ENCODE results near the gene PPP1R3D. TPM values are rescaled to one million over a fixed set of nuclear protein-coding genes. Genes with fewer than 3 reads are reported as not detected.

The PPP1R3D gene
- total and polyA plus RNA-seq, 9 of the 15 experiments (the other 6 are each of a cell fraction or from before 2014, with no cell fraction given): 0.35 to 3.3 (median 1.8) TPM

DNA sequence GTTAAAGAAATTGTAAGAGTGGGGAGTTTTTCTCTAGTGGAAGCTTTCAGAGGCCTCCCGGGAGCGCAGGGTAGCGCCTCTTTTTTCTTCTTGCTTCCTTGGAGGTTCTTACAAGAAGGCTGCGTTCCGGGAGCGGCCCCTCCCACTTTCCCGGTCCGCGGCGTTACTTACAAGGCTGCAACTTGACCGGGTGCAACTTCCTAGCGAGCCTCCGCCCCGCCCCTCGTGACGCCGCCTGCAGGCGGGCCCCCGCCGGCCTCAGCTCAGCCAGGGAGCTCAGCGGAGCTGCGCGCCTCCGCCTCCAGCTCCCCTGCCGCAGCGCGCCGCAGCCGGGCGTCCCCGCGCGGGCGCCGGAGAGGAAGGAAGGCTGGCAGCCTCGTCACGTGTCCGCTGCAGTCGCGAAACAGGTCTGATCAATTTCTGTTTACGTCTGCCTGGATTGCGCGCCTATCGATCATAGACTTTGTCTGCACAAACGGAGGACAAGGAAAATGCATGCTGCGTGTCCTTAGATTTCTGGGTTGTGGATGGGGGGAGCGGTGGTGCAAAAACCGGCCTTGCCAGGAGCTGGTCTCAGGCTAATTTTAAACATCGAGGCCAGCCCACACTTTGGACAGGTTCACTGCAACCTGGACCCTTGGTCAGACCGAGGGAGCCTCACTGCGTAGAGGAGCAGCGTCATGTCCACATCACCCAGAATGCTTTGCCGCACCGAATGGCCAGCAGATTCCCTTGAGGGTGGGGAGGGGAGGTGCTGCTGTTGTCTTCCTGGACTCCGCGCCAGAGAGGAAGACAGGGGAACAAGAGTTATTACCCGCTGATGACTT is at the start of gene PPP1R3D, which contains the start of gene FAM217B (continued):
- TF ChIP-seq GTF2B (IDR thresholded peaks at IDR 0.05; ENCODE audit: extremely low read depth, insufficient read length) (no peak), MEF2A (IDR thresholded peaks at IDR 0.05; ENCODE audit: control insufficient read depth, low read depth, low read length) (no peak), ZNF165 (CRISPR knock-in tag; IDR thresholded peaks at IDR 0.05; ENCODE audit: borderline replicate concordance) (no peak), ZNF717 (CRISPR knock-in tag; IDR thresholded peaks at IDR 0.05) (no peak), BDP1 (IDR thresholded peaks at IDR 0.05; ENCODE audit: insufficient read depth, insufficient read length) (no peak), RAD21 (CRISPR knock-in tag; conservative IDR thresholded peaks at IDR 0.05 in 1 of 2, IDR thresholded peaks at IDR 0.05 in 1 of 2) (no peak), ARNT (IDR thresholded peaks at IDR 0.05) (no peak), PCBP2 (IDR thresholded peaks at IDR 0.05; ENCODE audit: low read depth, low read length, poor library complexity, severe bottlenecking) (no peak), NBN (IDR thresholded peaks at IDR 0.05; ENCODE audit: low read depth) (peak; percentile 63; the same call in 1 of the 2 replicates), TAF7 (tag; IDR thresholded peaks at IDR 0.05) (peak; percentile 34; the same call in 1 of the 2 replicates), ARHGAP35 (IDR thresholded peaks at IDR 0.05; ENCODE audit: partially characterized antibody) (no peak), CAMTA2 (CRISPR knock-in tag; conservative IDR thresholded peaks at IDR 0.05) (no peak), KLF13 (tag; IDR thresholded peaks at IDR 0.05; ENCODE audit: borderline replicate concordance, low read depth) (peak; percentile 69; the same call in 1 of the 2 replicates), RUNX1 (IDR thresholded peaks at IDR 0.05; ENCODE audit: low read depth) (no peak), IRF2 (CRISPR knock-in tag; IDR thresholded peaks at IDR 0.05) (no peak)
- TF ChIP-seq, protein P1, sequence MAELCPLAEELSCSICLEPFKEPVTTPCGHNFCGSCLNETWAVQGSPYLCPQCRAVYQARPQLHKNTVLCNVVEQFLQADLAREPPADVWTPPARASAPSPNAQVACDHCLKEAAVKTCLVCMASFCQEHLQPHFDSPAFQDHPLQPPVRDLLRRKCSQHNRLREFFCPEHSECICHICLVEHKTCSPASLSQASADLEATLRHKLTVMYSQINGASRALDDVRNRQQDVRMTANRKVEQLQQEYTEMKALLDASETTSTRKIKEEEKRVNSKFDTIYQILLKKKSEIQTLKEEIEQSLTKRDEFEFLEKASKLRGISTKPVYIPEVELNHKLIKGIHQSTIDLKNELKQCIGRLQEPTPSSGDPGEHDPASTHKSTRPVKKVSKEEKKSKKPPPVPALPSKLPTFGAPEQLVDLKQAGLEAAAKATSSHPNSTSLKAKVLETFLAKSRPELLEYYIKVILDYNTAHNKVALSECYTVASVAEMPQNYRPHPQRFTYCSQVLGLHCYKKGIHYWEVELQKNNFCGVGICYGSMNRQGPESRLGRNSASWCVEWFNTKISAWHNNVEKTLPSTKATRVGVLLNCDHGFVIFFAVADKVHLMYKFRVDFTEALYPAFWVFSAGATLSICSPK (IDR thresholded peaks at IDR 0.05; ENCODE audit: borderline replicate concordance): no peak
- TF ChIP-seq, protein P2, sequence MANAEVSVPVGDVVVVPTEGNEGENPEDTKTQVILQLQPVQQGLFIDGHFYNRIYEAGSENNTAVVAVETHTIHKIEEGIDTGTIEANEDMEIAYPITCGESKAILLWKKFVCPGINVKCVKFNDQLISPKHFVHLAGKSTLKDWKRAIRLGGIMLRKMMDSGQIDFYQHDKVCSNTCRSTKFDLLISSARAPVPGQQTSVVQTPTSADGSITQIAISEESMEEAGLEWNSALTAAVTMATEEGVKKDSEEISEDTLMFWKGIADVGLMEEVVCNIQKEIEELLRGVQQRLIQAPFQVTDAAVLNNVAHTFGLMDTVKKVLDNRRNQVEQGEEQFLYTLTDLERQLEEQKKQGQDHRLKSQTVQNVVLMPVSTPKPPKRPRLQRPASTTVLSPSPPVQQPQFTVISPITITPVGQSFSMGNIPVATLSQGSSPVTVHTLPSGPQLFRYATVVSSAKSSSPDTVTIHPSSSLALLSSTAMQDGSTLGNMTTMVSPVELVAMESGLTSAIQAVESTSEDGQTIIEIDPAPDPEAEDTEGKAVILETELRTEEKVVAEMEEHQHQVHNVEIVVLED (CRISPR knock-in tag; IDR thresholded peaks at IDR 0.05): peak; percentile 52; the same call in 1 of the 2 replicates
- TF ChIP-seq, protein P3, sequence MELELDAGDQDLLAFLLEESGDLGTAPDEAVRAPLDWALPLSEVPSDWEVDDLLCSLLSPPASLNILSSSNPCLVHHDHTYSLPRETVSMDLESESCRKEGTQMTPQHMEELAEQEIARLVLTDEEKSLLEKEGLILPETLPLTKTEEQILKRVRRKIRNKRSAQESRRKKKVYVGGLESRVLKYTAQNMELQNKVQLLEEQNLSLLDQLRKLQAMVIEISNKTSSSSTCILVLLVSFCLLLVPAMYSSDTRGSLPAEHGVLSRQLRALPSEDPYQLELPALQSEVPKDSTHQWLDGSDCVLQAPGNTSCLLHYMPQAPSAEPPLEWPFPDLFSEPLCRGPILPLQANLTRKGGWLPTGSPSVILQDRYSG (tag; conservative IDR thresholded peaks at IDR 0.05; ENCODE audit: low read depth): peak; percentile 77
- TF ChIP-seq, protein P4, sequence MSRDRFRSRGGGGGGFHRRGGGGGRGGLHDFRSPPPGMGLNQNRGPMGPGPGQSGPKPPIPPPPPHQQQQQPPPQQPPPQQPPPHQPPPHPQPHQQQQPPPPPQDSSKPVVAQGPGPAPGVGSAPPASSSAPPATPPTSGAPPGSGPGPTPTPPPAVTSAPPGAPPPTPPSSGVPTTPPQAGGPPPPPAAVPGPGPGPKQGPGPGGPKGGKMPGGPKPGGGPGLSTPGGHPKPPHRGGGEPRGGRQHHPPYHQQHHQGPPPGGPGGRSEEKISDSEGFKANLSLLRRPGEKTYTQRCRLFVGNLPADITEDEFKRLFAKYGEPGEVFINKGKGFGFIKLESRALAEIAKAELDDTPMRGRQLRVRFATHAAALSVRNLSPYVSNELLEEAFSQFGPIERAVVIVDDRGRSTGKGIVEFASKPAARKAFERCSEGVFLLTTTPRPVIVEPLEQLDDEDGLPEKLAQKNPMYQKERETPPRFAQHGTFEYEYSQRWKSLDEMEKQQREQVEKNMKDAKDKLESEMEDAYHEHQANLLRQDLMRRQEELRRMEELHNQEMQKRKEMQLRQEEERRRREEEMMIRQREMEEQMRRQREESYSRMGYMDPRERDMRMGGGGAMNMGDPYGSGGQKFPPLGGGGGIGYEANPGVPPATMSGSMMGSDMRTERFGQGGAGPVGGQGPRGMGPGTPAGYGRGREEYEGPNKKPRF (IDR thresholded peaks at IDR 0.05; ENCODE audit: low read depth, low read length): no peak
